ENCODE measurements around the gene SYTL5.

The SYTL5 gene

GRCh38 chrX:38154340-38154739 lies 148.0 kb downstream of the SYTL5 start:
- no peaks in the 10 kb centered on the region for H3K9me3 ChIP-seq (ENCODE audit: insufficient read depth, low read length, severe bottlenecking)
- no peak overlapping the region for H3K4me3 ChIP-seq (ENCODE audit: low read depth in 1 of 2, low read length in 2 of 2)
- H3K27ac ChIP-seq (ENCODE audit: low read length) = no peak overlapping the region
- TF ChIP-seq CTCF (IDR thresholded peaks at IDR 0.05; ENCODE audit: borderline replicate concordance, extremely low read depth, low read length, poor library complexity, severe bottlenecking) = no peak
- TF ChIP-seq EZH2 (IDR thresholded peaks at IDR 0.05; ENCODE audit: borderline replicate concordance, low read depth, low read length, severe bottlenecking) = no peak
- no peak overlapping the region for H2AFZ ChIP-seq (ENCODE audit: low read depth, low read length)
- no peak overlapping the region for H3K4me2 ChIP-seq (ENCODE audit: insufficient read depth, low read length)
- DNase-seq (no peak), ATAC-seq (ENCODE audit: insufficient read depth, low read depth) (no peak)
- no peaks in the 10 kb centered on the region for H3K4me1 ChIP-seq (ENCODE audit: insufficient read depth, low read length)
- H3K36me3 ChIP-seq (ENCODE audit: insufficient read depth, low read length) = no peaks in the 10 kb centered on the region
- H4K20me1 ChIP-seq (ENCODE audit: insufficient read depth, low read length) = no peaks in the 10 kb centered on the region
- no peak overlapping the region for H3K9ac ChIP-seq (ENCODE audit: low read depth, low read length)
- H3K79me2 ChIP-seq (ENCODE audit: insufficient read depth, low read length) = no peaks in the 10 kb centered on the region
- H3K27me3 ChIP-seq (ENCODE audit: insufficient read depth, low read length, poor library complexity) = peaks cover 2% of the 10 kb centered on the region

- no peak for TF ChIP-seq CTCF (IDR thresholded peaks at IDR 0.05; ENCODE audit: borderline replicate concordance, extremely low read depth, low read length, poor library complexity, severe bottlenecking)
- no peak for TF ChIP-seq EZH2 (IDR thresholded peaks at IDR 0.05; ENCODE audit: borderline replicate concordance, low read depth, low read length, severe bottlenecking)
These were observed 148.5 kb downstream of the SYTL5 start for GRCh38 chrX:38154818-38155217.

GRCh38 chrX:38156838-38157237 lies 150.5 kb downstream of the SYTL5 start:
- Histone ChIP-seq H3K36me3 (ENCODE audit: insufficient read depth, low read length) (no peaks in the 10 kb centered on the region), H3K79me2 (ENCODE audit: insufficient read depth, low read length) (no peaks in the 10 kb centered on the region), H3K27me3 (ENCODE audit: insufficient read depth, low read length, poor library complexity) (peaks cover 2% of the 10 kb centered on the region), H2AFZ (ENCODE audit: low read depth, low read length) (no peak overlapping the region), H3K4me3 (ENCODE audit: low read depth in 1 of 2, low read length in 2 of 2) (no peak overlapping the region), H3K27ac (ENCODE audit: low read length) (no peak overlapping the region), H4K20me1 (ENCODE audit: insufficient read depth, low read length) (no peaks in the 10 kb centered on the region), H3K9ac (ENCODE audit: low read depth, low read length) (no peak overlapping the region), H3K4me1 (ENCODE audit: insufficient read depth, low read length) (no peaks in the 10 kb centered on the region), H3K4me2 (ENCODE audit: insufficient read depth, low read length) (no peak overlapping the region), H3K9me3 (ENCODE audit: insufficient read depth, low read length, severe bottlenecking) (no peaks in the 10 kb centered on the region)
- no peak for TF ChIP-seq CTCF (IDR thresholded peaks at IDR 0.05; ENCODE audit: borderline replicate concordance, extremely low read depth, low read length, poor library complexity, severe bottlenecking)
- no peak for TF ChIP-seq EZH2 (IDR thresholded peaks at IDR 0.05; ENCODE audit: borderline replicate concordance, low read depth, low read length, severe bottlenecking)
- ATAC-seq (ENCODE audit: insufficient read depth, low read depth) (no peak), DNase-seq (no peak)

More at GRCh38 chrX:38154818-38155217, 148.5 kb downstream of the SYTL5 start:
- no peak overlapping the region for H3K4me3 ChIP-seq (ENCODE audit: low read depth in 1 of 2, low read length in 2 of 2)
- no peaks in the 10 kb centered on the region for H3K9me3 ChIP-seq (ENCODE audit: insufficient read depth, low read length, severe bottlenecking)
- no peaks in the 10 kb centered on the region for H3K36me3 ChIP-seq (ENCODE audit: insufficient read depth, low read length)
- H3K27ac ChIP-seq (ENCODE audit: low read length) = no peak overlapping the region
- H3K4me2 ChIP-seq (ENCODE audit: insufficient read depth, low read length) = no peak overlapping the region
- no peaks in the 10 kb centered on the region for H3K4me1 ChIP-seq (ENCODE audit: insufficient read depth, low read length)
- peaks cover 2% of the 10 kb centered on the region for H3K27me3 ChIP-seq (ENCODE audit: insufficient read depth, low read length, poor library complexity)
- DNase-seq (no peak), ATAC-seq (ENCODE audit: insufficient read depth, low read depth) (no peak)
- no peak overlapping the region for H2AFZ ChIP-seq (ENCODE audit: low read depth, low read length)
- no peaks in the 10 kb centered on the region for H4K20me1 ChIP-seq (ENCODE audit: insufficient read depth, low read length)
- no peak overlapping the region for H3K9ac ChIP-seq (ENCODE audit: low read depth, low read length)
- H3K79me2 ChIP-seq (ENCODE audit: insufficient read depth, low read length) = no peaks in the 10 kb centered on the region

- Histone ChIP-seq H3K36me3 (ENCODE audit: insufficient read depth, low read length) (no peaks in the 10 kb centered on the region), H2AFZ (ENCODE audit: low read depth, low read length) (no peak overlapping the region), H3K4me1 (ENCODE audit: insufficient read depth, low read length) (no peaks in the 10 kb centered on the region), H3K9me3 (ENCODE audit: insufficient read depth, low read length, severe bottlenecking) (no peaks in the 10 kb centered on the region), H4K20me1 (ENCODE audit: insufficient read depth, low read length) (no peaks in the 10 kb centered on the region), H3K4me3 (ENCODE audit: low read depth in 1 of 2, low read length in 2 of 2) (no peak overlapping the region), H3K27me3 (ENCODE audit: insufficient read depth, low read length, poor library complexity) (no peaks in the 10 kb centered on the region), H3K27ac (ENCODE audit: low read length) (no peak overlapping the region), H3K9ac (ENCODE audit: low read depth, low read length) (no peak overlapping the region), H3K4me2 (ENCODE audit: insufficient read depth, low read length) (no peak overlapping the region), H3K79me2 (ENCODE audit: insufficient read depth, low read length) (no peaks in the 10 kb centered on the region)
- DNase-seq = no peak
- ATAC-seq (ENCODE audit: insufficient read depth, low read depth) = no peak
- TF ChIP-seq EZH2 (IDR thresholded peaks at IDR 0.05; ENCODE audit: borderline replicate concordance, low read depth, low read length, severe bottlenecking) (no peak), CTCF (IDR thresholded peaks at IDR 0.05; ENCODE audit: borderline replicate concordance, extremely low read depth, low read length, poor library complexity, severe bottlenecking) (no peak)
These were observed 156.8 kb downstream of the SYTL5 start for GRCh38 chrX:38163193-38163592.
